ENCODE results near the gene ZNF792. TPM values are rescaled to one million over a fixed set of nuclear protein-coding genes. Genes with fewer than 3 reads are reported as not detected.

Gene ZNF792
- polyA plus RNA-seq, 1 experiment, result 4.0 TPM

GRCh38 chr19:34990578-34991192 lies 26.7 kb upstream of the ZNF792 start:
- ChIA-PET POLR2A (no interaction called here), CTCF (no interaction called here)
- no peak overlapping the region for H3K27ac ChIP-seq (ENCODE audit: low read depth, low read length)
- DNase-seq (ENCODE audit: low read depth, low spot score), result no peak
- peaks cover 8% of the 10 kb centered on the region for H3K9me3 ChIP-seq (ENCODE audit: control insufficient read depth, insufficient read depth, low read length)
- TF ChIP-seq CTCF (IDR thresholded peaks at IDR 0.05; ENCODE audit: low read depth, low read length), result no peak
- no peak overlapping the region for H3K4me3 ChIP-seq (ENCODE audit: low read depth, low read length)
- peaks cover 13% of the 10 kb centered on the region for H3K27me3 ChIP-seq (ENCODE audit: control insufficient read depth, insufficient read depth, low read length)

- H3K9me3 ChIP-seq (ENCODE audit: control insufficient read depth, insufficient read depth, low read length), result no peaks in the 10 kb centered on the region
- peaks cover 13% of the 10 kb centered on the region for H3K27me3 ChIP-seq (ENCODE audit: control insufficient read depth, insufficient read depth, low read length)
- ChIA-PET CTCF (interaction anchor here (1.0 to 1.6 kb wide), 2 partner anchors 17 to 77 kb away, joined by 3 to 5 read pairs; no protein-coding TSS in a partner anchor), POLR2A (no interaction called here)
- TF ChIP-seq CTCF (IDR thresholded peaks at IDR 0.05; ENCODE audit: low read depth, low read length), result no peak
- DNase-seq (ENCODE audit: low read depth, low spot score), result no peak
- no peak overlapping the region for H3K4me3 ChIP-seq (ENCODE audit: low read depth, low read length)
- H3K27ac ChIP-seq (ENCODE audit: low read depth, low read length), result no peak overlapping the region
These were observed 25.3 kb upstream of the ZNF792 start for GRCh38 chr19:34989298-34989697.

- ChIA-PET CTCF (no interaction called here), POLR2A (no interaction called here)
- Histone ChIP-seq H3K9me3 (ENCODE audit: control insufficient read depth, insufficient read depth, low read length) (no peaks in the 10 kb centered on the region), H3K4me3 (ENCODE audit: low read depth, low read length) (no peak overlapping the region), H3K27me3 (ENCODE audit: control insufficient read depth, insufficient read depth, low read length) (peaks cover 13% of the 10 kb centered on the region), H3K27ac (ENCODE audit: low read depth, low read length) (no peak overlapping the region)
- TF ChIP-seq CTCF (IDR thresholded peaks at IDR 0.05; ENCODE audit: low read depth, low read length), result no peak
- DNase-seq (ENCODE audit: low read depth, low spot score), result no peak
These were observed 24.1 kb upstream of the ZNF792 start for GRCh38 chr19:34988119-34988518.

GRCh38 chr19:34985249-34986022 lies 21.4 kb upstream of the ZNF792 start:
- no peak overlapping the region for H3K27ac ChIP-seq (ENCODE audit: low read depth, low read length)
- no peak for DNase-seq (ENCODE audit: low read depth, low spot score)
- TF ChIP-seq CTCF (IDR thresholded peaks at IDR 0.05; ENCODE audit: low read depth, low read length), result no peak
- CTCF ChIA-PET, result interaction anchor here (1.4 kb wide), 1 partner anchor 12 kb away, joined by 11 read pairs; no protein-coding TSS in a partner anchor
- no peak overlapping the region for H3K4me3 ChIP-seq (ENCODE audit: low read depth, low read length)
- POLR2A ChIA-PET, result no interaction called here
- H3K9me3 ChIP-seq (ENCODE audit: control insufficient read depth, insufficient read depth, low read length), result no peaks in the 10 kb centered on the region
- peaks cover 10% of the 10 kb centered on the region for H3K27me3 ChIP-seq (ENCODE audit: control insufficient read depth, insufficient read depth, low read length)

GRCh38 chr19:34984287-34984686 lies 20.3 kb upstream of the ZNF792 start:
- CTCF ChIA-PET, result interaction anchor here (0.6 to 1.2 kb wide), 2 partner anchors 11 to 115 kb away, joined by 3 to 6 read pairs; no protein-coding TSS in a partner anchor
- no peak for TF ChIP-seq CTCF (IDR thresholded peaks at IDR 0.05; ENCODE audit: low read depth, low read length)
- H3K27me3 ChIP-seq (ENCODE audit: control insufficient read depth, insufficient read depth, low read length), result peaks cover 9% of the 10 kb centered on the region
- DNase-seq (ENCODE audit: low read depth, low spot score), result no peak
- POLR2A ChIA-PET, result no interaction called here
- no peak overlapping the region for H3K27ac ChIP-seq (ENCODE audit: low read depth, low read length)
- H3K9me3 ChIP-seq (ENCODE audit: control insufficient read depth, insufficient read depth, low read length), result no peaks in the 10 kb centered on the region
- no peak overlapping the region for H3K4me3 ChIP-seq (ENCODE audit: low read depth, low read length)

Data from AG04450 (cell line).